Ishikawa (cell line): ENCODE measurements around the gene TBCE.

Experiments used
- CEBPB ChIP-seq: IDR thresholded peaks from 2 replicates; pipeline ENCODE4 v1.6.1; 2012
- CREB1 ChIP-seq: IDR thresholded peaks from 2 replicates; pipeline ENCODE4 v1.6.1; 2012; ENCODE audit warnings: low read depth
- EGR1 ChIP-seq: IDR thresholded peaks from 2 replicates; pipeline ENCODE4 v1.6.1; 2012
- EP300 ChIP-seq: IDR thresholded peaks from 2 replicates; pipeline ENCODE4 v1.6.1; 2012; ENCODE audit warnings: borderline replicate concordance
- FOXM1 ChIP-seq: IDR thresholded peaks from 2 replicates; pipeline ENCODE4 v1.6.1; 2012; ENCODE audit warnings: low read depth, borderline replicate concordance
- MAX ChIP-seq: IDR thresholded peaks from 2 replicates; pipeline ENCODE4 v1.6.1; 2012
- NFIC ChIP-seq: IDR thresholded peaks from 2 replicates; pipeline ENCODE4 v1.6.1; 2012
- RAD21 ChIP-seq: IDR thresholded peaks from 2 replicates; pipeline ENCODE4 v1.6.1; 2012; ENCODE audit warnings: low read depth
- REST ChIP-seq: IDR thresholded peaks from 2 replicates; pipeline ENCODE4 v1.6.1; 2012; ENCODE audit warnings: low read depth, mild to moderate bottlenecking
- TAF1 ChIP-seq: IDR thresholded peaks from 2 replicates; pipeline ENCODE4 v1.6.1; 2012; ENCODE audit warnings: low read depth, mild to moderate bottlenecking
- TCF12 ChIP-seq: IDR thresholded peaks from 2 replicates; pipeline ENCODE4 v1.6.1; 2012; ENCODE audit warnings: low read depth
- TEAD4 ChIP-seq: IDR thresholded peaks from 2 replicates; pipeline ENCODE4 v1.6.1; 2012
- USF1 ChIP-seq: IDR thresholded peaks from 2 replicates; pipeline ENCODE4 v1.6.1; 2012
- YY1 ChIP-seq: IDR thresholded peaks from 2 replicates; pipeline ENCODE4 v1.6.1; 2012; ENCODE audit warnings: low read depth
- ZBTB7A ChIP-seq: IDR thresholded peaks from 2 replicates; pipeline ENCODE4 v1.6.1; 2012; ENCODE audit warnings: low read depth

TBCE gene

DNA sequence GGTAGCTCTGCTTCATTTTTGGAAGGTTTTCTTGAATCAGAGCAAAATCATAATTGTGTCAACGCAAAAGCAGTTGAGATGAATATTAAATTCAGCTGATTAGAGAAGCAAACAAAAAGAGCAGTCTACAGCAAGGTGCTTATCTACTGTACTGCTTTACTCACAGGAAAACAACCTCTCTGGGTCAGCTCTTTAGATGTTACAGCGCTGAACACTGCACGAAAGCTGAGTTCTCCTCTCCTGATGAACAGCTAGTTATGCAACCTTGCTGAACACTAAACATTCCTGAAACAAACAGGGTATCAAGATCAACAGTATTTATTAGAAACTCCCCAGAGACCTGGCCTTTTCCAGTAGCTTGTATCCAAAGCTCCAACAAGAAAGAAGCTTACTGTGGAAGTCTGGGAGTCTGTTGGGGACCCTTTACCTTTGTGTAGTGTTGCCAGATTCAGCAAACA lies 41.3 kb downstream of the TBCE start:
- TF ChIP-seq FOXM1 (no peak), CEBPB (no peak), TAF1 (no peak), MAX (no peak), TCF12 (no peak), RAD21 (no peak), REST (no peak), EGR1 (no peak), TEAD4 (no peak), YY1 (no peak), NFIC (no peak)

DNA sequence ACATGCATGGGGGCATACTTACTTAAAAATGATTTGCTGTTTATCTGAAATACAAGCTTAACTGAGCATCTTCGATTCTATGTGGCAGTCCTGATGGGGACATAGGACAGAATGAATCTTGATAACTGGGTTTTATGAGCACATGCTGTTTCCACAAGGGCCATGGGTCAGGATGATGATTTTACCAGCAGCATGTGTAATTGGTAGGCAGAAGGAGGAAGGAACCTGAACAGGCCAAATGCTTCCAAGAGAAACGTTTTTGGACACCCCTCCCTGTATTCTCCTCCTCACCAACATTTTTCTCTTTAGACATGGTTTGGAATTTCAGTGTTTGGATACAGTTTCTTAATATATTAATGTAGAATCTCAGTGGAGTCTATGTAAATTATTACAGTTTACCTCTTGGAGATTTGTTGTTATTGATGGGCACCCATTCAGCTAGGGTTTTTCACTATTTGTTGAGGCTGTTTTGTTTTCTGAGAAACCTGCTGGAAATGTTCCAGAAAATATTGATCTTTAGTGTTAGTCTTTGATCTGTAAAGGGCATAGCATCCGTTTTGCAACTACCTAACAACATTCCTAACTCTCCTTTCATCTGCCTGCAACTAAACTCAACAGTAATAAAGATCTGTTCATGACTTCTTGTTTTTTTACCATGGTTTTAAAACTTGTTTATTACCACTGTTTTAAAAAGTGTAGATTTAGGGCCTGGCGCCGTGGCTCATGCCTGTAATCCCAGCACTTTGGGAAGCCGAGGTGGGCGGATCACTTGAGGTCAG lies 42.0 kb downstream of the TBCE start:
- TF ChIP-seq CEBPB, result no peak
- TF ChIP-seq FOXM1, result no peak
- no peak for TF ChIP-seq RAD21
- no peak for TF ChIP-seq CREB1
- TF ChIP-seq NFIC, result no peak
- TF ChIP-seq ZBTB7A, result no peak

DNA sequence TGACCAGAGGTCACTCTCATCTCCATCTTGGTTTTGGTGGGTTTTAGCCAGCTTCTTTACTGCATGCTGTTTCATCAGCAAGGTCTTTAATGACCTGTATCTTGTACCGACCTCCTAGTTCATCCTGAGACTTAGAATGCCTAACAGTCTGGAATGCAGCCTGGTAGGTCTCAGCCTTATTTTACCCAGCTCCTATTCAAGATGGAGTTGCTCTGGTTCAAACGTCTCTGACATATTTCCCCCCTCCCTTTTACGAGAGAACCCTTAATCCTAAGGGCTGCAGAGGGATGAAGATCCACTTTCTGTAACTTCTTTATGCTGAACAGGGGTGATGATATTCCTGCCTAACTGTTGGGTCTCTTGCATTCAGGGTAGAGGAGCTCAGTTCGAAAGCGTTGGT lies 43.2 kb downstream of the TBCE start:
- TF ChIP-seq YY1, result no peak
- no peak for TF ChIP-seq MAX
- no peak for TF ChIP-seq TEAD4
- TF ChIP-seq ZBTB7A, result no peak
- no peak for TF ChIP-seq TCF12
- TF ChIP-seq USF1, result no peak
- TF ChIP-seq EGR1, result no peak
- no peak for TF ChIP-seq CREB1
- TF ChIP-seq RAD21, result no peak
- no peak for TF ChIP-seq EP300
- no peak for TF ChIP-seq NFIC
- no peak for TF ChIP-seq CEBPB
- TF ChIP-seq REST, result no peak
- TF ChIP-seq FOXM1, result no peak

DNA sequence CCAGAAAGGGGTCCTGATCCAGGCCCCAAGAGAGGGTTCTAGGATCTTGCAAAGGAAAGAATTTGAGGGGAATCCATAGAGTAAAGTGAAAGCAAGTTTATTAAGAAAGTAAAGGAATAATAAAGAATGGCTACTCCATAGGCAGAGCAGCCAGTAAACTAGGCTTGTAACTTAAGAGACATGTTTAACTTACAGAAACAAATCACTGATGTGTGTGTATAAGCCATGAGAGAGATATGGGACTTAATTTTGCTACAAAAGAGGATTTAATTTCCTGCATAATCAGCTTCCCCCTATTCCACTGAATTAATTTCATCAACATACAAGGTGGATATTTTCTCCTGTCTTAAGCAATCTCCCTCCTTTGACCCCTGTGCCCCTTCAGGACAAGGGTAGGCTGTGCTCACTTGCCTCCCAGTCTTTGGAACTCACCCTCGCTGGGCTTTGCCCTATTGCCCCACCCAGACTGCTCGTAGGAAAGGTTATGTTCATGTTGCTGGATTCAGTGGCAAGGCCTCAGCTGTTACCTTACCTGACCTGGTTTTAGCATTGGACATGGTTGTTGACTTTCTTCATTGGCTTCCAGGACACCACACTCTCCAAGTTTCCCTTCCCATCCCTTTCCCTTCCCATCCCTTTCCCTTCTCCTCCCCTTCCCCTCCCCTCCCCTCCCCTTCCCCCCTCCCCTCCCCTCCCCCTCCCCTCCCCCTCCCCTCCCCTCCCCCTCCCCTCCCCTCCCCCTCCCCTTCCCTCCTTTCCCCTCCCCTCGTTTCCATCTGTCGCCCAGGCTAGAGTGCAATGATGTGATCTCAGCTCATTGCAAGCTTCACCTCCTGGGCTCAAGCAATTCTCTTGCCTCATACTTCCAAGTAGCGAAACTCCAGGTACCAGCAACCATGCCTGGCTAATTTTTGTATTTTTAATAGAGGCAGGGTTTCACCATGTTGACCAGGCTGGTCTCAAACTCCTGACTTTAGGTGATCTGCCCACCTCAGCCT lies 44.6 kb downstream of the TBCE start:
- no peak for TF ChIP-seq CREB1
- TF ChIP-seq MAX, result no peak
- no peak for TF ChIP-seq TCF12
- TF ChIP-seq EP300, result no peak
- no peak for TF ChIP-seq USF1
